Endothelial cell of umbilical vein (primary cell): ENCODE measurements around the gene KCNJ6. TPM values are rescaled to one million over a fixed set of nuclear protein-coding genes. Genes with fewer than 3 reads are reported as not detected.

ENCODE experiments used
- BruUV-seq: library from RNA; stranded (reverse); fragments of 400-500 nt; replicated peaks from 2 replicates; lab custom pipeline; 2021; lab: Mats Ljungman, UMichigan
- CTCF ChIA-PET: fragments of 300-600, 350-600 bp; sonication (Branson Sonifier 250); formaldehyde crosslinking; loops from one replicate; lab custom pipeline; 2021; ENCODE audit warnings: antibody characterized with exemption, inconsistent platforms; lab: Charles Lee
- POLR2A ChIA-PET: fragments of 300-600, 350-600 bp; sonication (Branson Sonifier 250); formaldehyde crosslinking; loops from one replicate; lab custom pipeline; 2021; ENCODE audit warnings: antibody characterized with exemption, inconsistent platforms; lab: Charles Lee
- DNase-seq: peaks from one replicate; pipeline ENCODE4 v3.0.0-alpha.2; 2011; ENCODE audit warnings: low read depth, low spot score
- FAIRE-seq: peaks from 2 replicates; lab custom pipeline; 2011; peaks lifted over from hg19 to GRCh38; lab: Jason Lieb, UNC
- H2AFZ ChIP-seq: 2 replicates; pipeline ENCODE4 v1.6.0; 2012; ENCODE audit warnings: low read depth, low read length, control low read depth, inconsistent platforms
- H3K27ac ChIP-seq: 2 replicates; pipeline ENCODE4 v1.5.1; 2011; ENCODE audit warnings: low read depth, mild to moderate bottlenecking, control low read depth, low read length, moderate library complexity; ENCODE audit not compliant: insufficient read depth
- H3K27me3 ChIP-seq, 2 experiments: 2 replicates each; pipeline versions ENCODE4 v1.6.0 to v1.6.1; 2011; ENCODE audit warnings: low read length in 2 of 2, mixed read lengths in 1 of 2; ENCODE audit not compliant: control insufficient read depth in 2 of 2, insufficient read depth in 2 of 2
- H3K36me3 ChIP-seq, 2 experiments: 2 replicates in 1 of 2; 3 replicates in 1 of 2; pipeline ENCODE4 v1.5.1; 2011; ENCODE audit warnings: low read length in 2 of 2, mild to moderate bottlenecking in 1 of 2, moderate library complexity in 1 of 2; ENCODE audit not compliant: control insufficient read depth in 2 of 2, insufficient read depth in 2 of 2; ENCODE audit errors: extremely low read depth in 1 of 2
- H3K4me1 ChIP-seq: 3 replicates; pipeline ENCODE4 v1.5.1; 2011; ENCODE audit warnings: mild to moderate bottlenecking, low read length; ENCODE audit not compliant: control insufficient read depth, insufficient read depth; ENCODE audit errors: extremely low read depth
- H3K4me2 ChIP-seq: 2 replicates; pipeline ENCODE4 v1.6.1; 2011; ENCODE audit warnings: low read length, control low read depth, mixed read lengths; ENCODE audit not compliant: insufficient read depth
- H3K4me3 ChIP-seq, 3 experiments: fragments of 200-600 bp in 1 of 3; sonication (generic), shearing (Covaris generic) in 1 of 3; replicated peaks in 1 of 3; 2 replicates each; pipeline ENCODE4 v1.5.1; 2011 to 2016; ENCODE audit warnings: control low read depth in 3 of 3, low read length in 3 of 3, mild to moderate bottlenecking in 2 of 3, inconsistent platforms in 1 of 3, low read depth in 1 of 3, moderate library complexity in 1 of 3; ENCODE audit not compliant: insufficient read depth in 1 of 3
- H3K79me2 ChIP-seq: 2 replicates; pipeline ENCODE4 v1.6.0; 2012; ENCODE audit warnings: low read length, inconsistent platforms; ENCODE audit not compliant: control insufficient read depth, insufficient read depth
- H3K9ac ChIP-seq: replicated peaks from 2 replicates; pipeline ENCODE3; 2011; ENCODE audit warnings: low read length, control low read depth; ENCODE audit not compliant: insufficient read depth; ENCODE audit errors: extremely low read depth
- H3K9me1 ChIP-seq: replicated peaks from 3 replicates; pipeline ENCODE4 v1.6.0; 2011; ENCODE audit warnings: mild to moderate bottlenecking, low read length; ENCODE audit not compliant: control insufficient read depth, insufficient read depth; ENCODE audit errors: extremely low read depth
- H3K9me3 ChIP-seq: replicated peaks from 2 replicates; pipeline ENCODE4 v1.5.1; 2012; ENCODE audit warnings: low read length, inconsistent platforms; ENCODE audit not compliant: control insufficient read depth, insufficient read depth
- H4K20me1 ChIP-seq: replicated peaks from 2 replicates; pipeline ENCODE3; 2011; ENCODE audit warnings: mild to moderate bottlenecking, low read length; ENCODE audit not compliant: control insufficient read depth, insufficient read depth; ENCODE audit errors: extremely low read depth
- JUN ChIP-seq: IDR thresholded peaks from 2 replicates; pipeline ENCODE4 v1.6.1; 2011; ENCODE audit warnings: borderline replicate concordance, low read depth; ENCODE audit not compliant: insufficient read length, insufficient read depth
- MYC ChIP-seq: IDR thresholded peaks from one replicate; pipeline ENCODE4 v1.6.1; 2011; ENCODE audit warnings: mild to moderate bottlenecking, low read depth, low read length
- dilution Hi-C: fragments of 300-500 bp; cut with MboI; formaldehyde crosslinking; loops from one replicate; pipeline ENCODE4 v1.15.0; 2019; ENCODE audit warnings: low sequenced_read_pairs; ENCODE audit not compliant: extremely low pct_ligation_motif_present
- intact Hi-C: fragments of 100-400 bp; cut with micrococcal nuclease; formaldehyde crosslinking; loops from one replicate; pipeline ENCODE4 v1.10.0; 2022
- polyA plus RNA-seq, 4 experiments: library from polyadenylated mRNA; depleted of rRNA in 3 of 4; stranded (reverse) in 3 of 4; unstranded in 1 of 4; fragments of >200 nt; gene quantifications; 2 replicates each; pipeline versions ENCODE4 v1.2.1 to v1.2.3, GENCODE V29; 2011 to 2012; ENCODE audit warnings: missing spikeins in 1 of 4
- total RNA-seq: library from RNA; stranded (reverse); gene quantifications from 2 replicates; pipeline ENCODE4 v1.2.3, GENCODE V29; 2021
- TF ChIP-seq, protein P1 (sequence below), 2 donors: IDR thresholded peaks; 1 replicate in 1 of 2; 2 replicates in 1 of 2; pipeline ENCODE4 v1.5.1; 2011; ENCODE audit warnings: low read length in 2 of 2, mild to moderate bottlenecking in 2 of 2, moderate library complexity in 2 of 2, control low read depth in 1 of 2, inconsistent platforms in 1 of 2, low read depth in 1 of 2; ENCODE audit not compliant: insufficient read depth in 1 of 2; ENCODE audit errors: extremely low read depth in 1 of 2

The KCNJ6 gene
- total and polyA plus RNA-seq, 2 donors (not counting 3 experiments of a cell fraction or from before 2014, with no cell fraction given): not detected

DNA sequence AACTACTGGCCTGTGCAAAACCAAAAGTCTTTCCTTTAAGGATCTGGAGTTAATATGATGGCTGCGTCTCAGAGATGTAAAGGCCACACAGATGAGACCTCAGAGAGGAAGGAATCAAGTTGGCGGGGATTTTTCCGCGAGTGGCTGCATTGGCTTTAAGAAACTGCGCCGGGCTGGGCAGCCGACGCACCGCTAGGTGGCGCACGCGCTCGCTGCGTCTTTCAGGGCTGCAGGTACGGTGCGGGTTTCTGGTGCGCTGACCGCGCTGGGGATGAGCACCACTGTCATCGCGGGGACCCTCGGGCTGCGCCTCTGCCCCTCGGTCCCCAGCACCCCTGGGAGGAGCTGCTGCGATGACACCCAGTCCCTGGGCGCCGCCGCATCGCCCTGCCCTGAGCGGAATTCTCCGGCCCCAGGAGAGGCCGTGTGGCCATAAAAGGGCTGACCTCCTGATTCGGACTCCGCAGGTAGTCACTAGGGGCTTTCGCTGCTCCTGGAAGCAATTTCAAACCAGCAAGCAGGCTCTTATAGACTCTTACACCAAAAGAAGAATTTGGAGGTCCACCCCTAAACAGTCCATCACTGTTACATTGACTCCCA lies 241.0 kb downstream of the KCNJ6 start:
- intact Hi-C loops (no loop called here), dilution Hi-C loops (no loop called here)
- no peaks in the 10 kb centered on the region for H4K20me1 ChIP-seq
- no peak overlapping the region for H3K4me2 ChIP-seq
- DNase-seq (peak; percentile 48), FAIRE-seq (peak; percentile 50)
- no peaks in the 10 kb centered on the region for H3K9me1 ChIP-seq
- H3K27ac ChIP-seq: no peak overlapping the region
- POLR2A ChIA-PET: no interaction called here
- peaks cover 4 to 13% of the 10 kb centered on the region in 2 experiments for H3K27me3 ChIP-seq
- no peaks in the 10 kb centered on the region for H3K9me3 ChIP-seq
- H3K4me1 ChIP-seq: peaks cover 3% of the 10 kb centered on the region
- CTCF ChIA-PET: interaction anchor here (0.6 to 3.7 kb wide), 44 partner anchors 11 to 698 kb away, joined by 3 to 38 read pairs (median 4); partner anchors contain the start of gene VPS26C
- no peak overlapping the region for H3K4me3 ChIP-seq
- H3K9ac ChIP-seq: no peak overlapping the region
- H3K36me3 ChIP-seq: no peaks in the 10 kb centered on the region
- H2AFZ ChIP-seq: peak overlapping the region; percentile 73
- BruUV-seq: no TSS peak
- no peaks in the 10 kb centered on the region for H3K79me2 ChIP-seq
- TF ChIP-seq, protein P1, sequence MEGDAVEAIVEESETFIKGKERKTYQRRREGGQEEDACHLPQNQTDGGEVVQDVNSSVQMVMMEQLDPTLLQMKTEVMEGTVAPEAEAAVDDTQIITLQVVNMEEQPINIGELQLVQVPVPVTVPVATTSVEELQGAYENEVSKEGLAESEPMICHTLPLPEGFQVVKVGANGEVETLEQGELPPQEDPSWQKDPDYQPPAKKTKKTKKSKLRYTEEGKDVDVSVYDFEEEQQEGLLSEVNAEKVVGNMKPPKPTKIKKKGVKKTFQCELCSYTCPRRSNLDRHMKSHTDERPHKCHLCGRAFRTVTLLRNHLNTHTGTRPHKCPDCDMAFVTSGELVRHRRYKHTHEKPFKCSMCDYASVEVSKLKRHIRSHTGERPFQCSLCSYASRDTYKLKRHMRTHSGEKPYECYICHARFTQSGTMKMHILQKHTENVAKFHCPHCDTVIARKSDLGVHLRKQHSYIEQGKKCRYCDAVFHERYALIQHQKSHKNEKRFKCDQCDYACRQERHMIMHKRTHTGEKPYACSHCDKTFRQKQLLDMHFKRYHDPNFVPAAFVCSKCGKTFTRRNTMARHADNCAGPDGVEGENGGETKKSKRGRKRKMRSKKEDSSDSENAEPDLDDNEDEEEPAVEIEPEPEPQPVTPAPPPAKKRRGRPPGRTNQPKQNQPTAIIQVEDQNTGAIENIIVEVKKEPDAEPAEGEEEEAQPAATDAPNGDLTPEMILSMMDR (IDR thresholded peaks at IDR 0.05; ENCODE audit: extremely low read depth in 1 of 2, insufficient read depth in 1 of 2, low read depth in 1 of 2, low read length in 2 of 2): peak; percentile 95 to 96
- TF ChIP-seq JUN (no peak), MYC (no peak)
